HCT116 (cell line): ENCODE results near the gene TMEM178B. TPM values are rescaled to one million over a fixed set of nuclear protein-coding genes. Genes with fewer than 3 reads are reported as not detected.

Experiments
- ATAC-seq: fragments of 200-7000 bp; cut with Tn5 transposase; 2 replicates; pipeline ENCODE4 v1.9.1; 2020; ENCODE audit warnings: mild to moderate bottlenecking, moderate library complexity
- BruUV-seq: library from RNA; stranded (reverse); fragments of 400-500 nt; replicated peaks from 2 replicates; lab custom pipeline; 2021; lab: Mats Ljungman, UMichigan
- CTCF ChIA-PET: fragments of 300-600 bp; sonication (Branson Sonifier 250); formaldehyde crosslinking; loops from one replicate; lab custom pipeline; 2021; ENCODE audit warnings: antibody characterized with exemption; lab: Charles Lee
- POLR2A ChIA-PET: fragments of 300-600, 350-600 bp; sonication (Branson Sonifier 250); formaldehyde crosslinking; loops from one replicate; lab custom pipeline; 2021; ENCODE audit warnings: antibody characterized with exemption; lab: Charles Lee
- RAD21 ChIA-PET, 2 experiments: fragments of 300-600 bp; sonication (Branson Sonifier 250); formaldehyde crosslinking; loops; one replicate each; lab custom pipeline; 2023; ENCODE audit warnings: low total read pairs in 2 of 2; ENCODE audit not compliant: uncharacterized antibody in 2 of 2, unreplicated experiment in 2 of 2, low non-redundant PET in 1 of 2; lab: Charles Lee
- DNase-seq: peaks from one replicate; pipeline ENCODE4 v3.0.0-alpha.2; 2010; ENCODE audit warnings: low read depth, low spot score
- H2AFZ ChIP-seq: fragments of 200-600 bp; shearing (Covaris generic), sonication (generic); 2 replicates; pipeline ENCODE4 v1.6.1; 2017; ENCODE audit warnings: low read depth, mixed run types, mixed read lengths, antibody characterized with exemption, low read length; ENCODE audit not compliant: poor library complexity, severe bottlenecking
- H3K27ac ChIP-seq: 2 replicates; pipeline ENCODE4 v1.5.1; 2012; ENCODE audit warnings: low read depth, low read length
- H3K27me3 ChIP-seq: fragments of 200-600 bp; sonication (generic); 2 replicates; pipeline ENCODE4 v1.6.1; 2016; ENCODE audit warnings: mixed run types, low read length, mixed read lengths; ENCODE audit not compliant: insufficient read depth
- H3K36me3 ChIP-seq, 2 experiments: fragments of 200-500 bp in 1 of 2; fragments of 200-600 bp in 1 of 2; sonication (Bioruptor generic) in 1 of 2; sonication (generic) in 1 of 2; 2 replicates each; pipeline versions ENCODE4 v1.5.1 to v1.6.1; 2014 to 2016; ENCODE audit warnings: low read length in 2 of 2, inconsistent platforms in 1 of 2, mixed read lengths in 1 of 2, mixed run types in 1 of 2; ENCODE audit not compliant: insufficient read depth in 2 of 2, control insufficient read depth in 1 of 2
- H3K4me1 ChIP-seq, 2 experiments: fragments of 200-600 bp in 1 of 2; sonication (generic) in 1 of 2; 2 replicates each; pipeline versions ENCODE4 v1.5.1 to v1.6.1; 2012 to 2017; ENCODE audit warnings: low read length in 2 of 2, inconsistent platforms in 1 of 2, mild to moderate bottlenecking in 1 of 2, mixed read lengths in 1 of 2, mixed run types in 1 of 2, moderate library complexity in 1 of 2; ENCODE audit not compliant: insufficient read depth in 2 of 2, control insufficient read depth in 1 of 2
- H3K4me2 ChIP-seq: fragments of 200-600 bp; sonication (generic); 2 replicates; pipeline ENCODE4 v1.6.1; 2017; ENCODE audit warnings: mixed run types, low read length, mixed read lengths
- H3K4me3 ChIP-seq, 2 experiments: fragments of 200-600 bp in 1 of 2; sonication (generic) in 1 of 2; replicated peaks in 1 of 2; 2 replicates each; pipeline ENCODE4 v1.5.1; 2011 to 2016; ENCODE audit warnings: low read length in 2 of 2, control low read depth in 1 of 2, low read depth in 1 of 2, mild to moderate bottlenecking in 1 of 2, mixed read lengths in 1 of 2, mixed run types in 1 of 2
- H3K79me2 ChIP-seq: fragments of 200-600 bp; sonication (generic); 2 replicates; pipeline ENCODE4 v1.6.1; 2017; ENCODE audit warnings: mild to moderate bottlenecking, mixed run types, low read length, moderate library complexity, mixed read lengths; ENCODE audit not compliant: insufficient read depth
- H3K9ac ChIP-seq: fragments of 200-600 bp; sonication (generic); 2 replicates; pipeline ENCODE4 v1.6.1; 2016; ENCODE audit warnings: low read length, mixed read lengths
- H3K9me2 ChIP-seq: fragments of 200-600 bp; sonication (generic), shearing (Covaris generic); 2 replicates; pipeline ENCODE4 v1.6.1; 2017; ENCODE audit warnings: mixed run types, mild to moderate bottlenecking, moderate library complexity; ENCODE audit not compliant: insufficient read depth
- H3K9me3 ChIP-seq, 2 experiments: fragments of 200-500 bp in 1 of 2; fragments of 200-600 bp in 1 of 2; sonication (Bioruptor generic) in 1 of 2; sonication (generic) in 1 of 2; 2 replicates each; pipeline ENCODE4 v1.6.1; 2014 to 2017; ENCODE audit warnings: low read length in 2 of 2, mixed read lengths in 2 of 2, inconsistent platforms in 1 of 2, low read depth in 1 of 2, mild to moderate bottlenecking in 1 of 2, mixed run types in 1 of 2, moderate library complexity in 1 of 2; ENCODE audit not compliant: control insufficient read depth in 1 of 2, insufficient read depth in 1 of 2
- H4K20me1 ChIP-seq: fragments of 200-600 bp; sonication (generic), shearing (Covaris generic); 2 replicates; pipeline ENCODE4 v1.6.1; 2017; ENCODE audit warnings: mixed run types, mild to moderate bottlenecking, moderate library complexity; ENCODE audit not compliant: insufficient read depth
- ATF3 ChIP-seq: IDR thresholded peaks from 2 replicates; pipeline ENCODE4 v1.6.1; 2012
- CEBPB ChIP-seq: IDR thresholded peaks from 2 replicates; pipeline ENCODE4 v1.6.1; 2012; ENCODE audit warnings: low read depth
- CTCF ChIP-seq, 3 experiments: fragments of 200-600 bp in 1 of 3; sonication (generic) in 1 of 3; IDR thresholded peaks in 2 of 3; conservative IDR thresholded peaks in 1 of 3; 2 replicates each; pipeline ENCODE4 v1.5.1; 2012 to 2017; ENCODE audit warnings: low read depth in 2 of 3, low read length in 2 of 3, antibody characterized with exemption in 1 of 3, borderline replicate concordance in 1 of 3, control low read depth in 1 of 3, mild to moderate bottlenecking in 1 of 3, mixed read lengths in 1 of 3, mixed run types in 1 of 3, moderate library complexity in 1 of 3; ENCODE audit not compliant: insufficient read depth in 1 of 3
- EGR1 ChIP-seq: IDR thresholded peaks from 2 replicates; pipeline ENCODE4 v1.6.1; 2012; ENCODE audit warnings: low read depth
- EZH2 ChIP-seq: fragments of 200-600 bp; sonication (generic); IDR thresholded peaks from 2 replicates; pipeline ENCODE4 v1.6.1; 2017; ENCODE audit warnings: antibody characterized with exemption, mixed run types
- EZH2phosphoT487 ChIP-seq: fragments of 200-600 bp; IDR thresholded peaks from 2 replicates; pipeline ENCODE4 v1.6.1; 2018; ENCODE audit warnings: antibody characterized with exemption, borderline replicate concordance
- FOSL1 ChIP-seq: IDR thresholded peaks from 2 replicates; pipeline ENCODE4 v1.6.1; 2012; ENCODE audit warnings: low read depth
- JUND ChIP-seq: IDR thresholded peaks from 2 replicates; pipeline ENCODE4 v1.6.1; 2012
- MAX ChIP-seq: IDR thresholded peaks from 2 replicates; pipeline ENCODE4 v1.6.1; 2012
- POLR2A ChIP-seq: IDR thresholded peaks from 2 replicates; pipeline ENCODE4 v1.7.0; 2011; ENCODE audit warnings: borderline replicate concordance; ENCODE audit not compliant: insufficient read depth, insufficient read length; ENCODE audit errors: extremely low read depth
- REST ChIP-seq: IDR thresholded peaks from 2 replicates; pipeline ENCODE4 v1.6.1; 2012; ENCODE audit warnings: low read depth
- SP1 ChIP-seq: IDR thresholded peaks from 2 replicates; pipeline ENCODE4 v1.6.1; 2012; ENCODE audit warnings: low read depth
- SRF ChIP-seq: IDR thresholded peaks from 2 replicates; pipeline ENCODE4 v1.6.1; 2012; ENCODE audit warnings: low read depth
- TCF7L2 ChIP-seq: IDR thresholded peaks from 2 replicates; pipeline ENCODE4 v1.7.0; 2011; ENCODE audit warnings: borderline replicate concordance, inconsistent platforms; ENCODE audit not compliant: insufficient read depth, insufficient read length; ENCODE audit errors: extremely low read depth
- YY1 ChIP-seq: IDR thresholded peaks from 2 replicates; pipeline ENCODE4 v1.6.1; 2011; ENCODE audit warnings: low read length, low read depth, moderate library complexity, mild to moderate bottlenecking; ENCODE audit not compliant: insufficient replicate concordance; ENCODE audit errors: extremely low read depth
- ZBTB33 ChIP-seq: IDR thresholded peaks from 2 replicates; pipeline ENCODE4 v1.6.1; 2011; ENCODE audit warnings: mild to moderate bottlenecking, low read length, moderate library complexity; ENCODE audit not compliant: insufficient replicate concordance; ENCODE audit errors: extremely low read depth
- ZFX ChIP-seq: fragments of 450-650 bp; IDR thresholded peaks from 2 replicates; pipeline ENCODE4 v1.6.1; 2017
- ZNF274 ChIP-seq: fragments of 200-500 bp; sonication (Bioruptor generic); IDR thresholded peaks from 2 replicates; pipeline ENCODE4 v1.6.1; 2014; ENCODE audit warnings: mild to moderate bottlenecking, low read depth, low read length, inconsistent platforms
- intact Hi-C: fragments of 100-400 bp; cut with micrococcal nuclease; formaldehyde crosslinking; loops from 2 replicates; pipeline ENCODE4 v1.10.0; 2022
- total RNA-seq: library from RNA; stranded (reverse); gene quantifications from one replicate; pipeline ENCODE4 v1.2.1, GENCODE V29; 2021; ENCODE audit not compliant: unreplicated experiment

TMEM178B gene
- total RNA-seq, 1 experiment from 2014 or later, result 0.02 TPM

- no peaks in the 10 kb centered on the region for H3K27me3 ChIP-seq
- no peak overlapping the region for H3K4me2 ChIP-seq
- H3K79me2 ChIP-seq, result no peaks in the 10 kb centered on the region
- H3K9ac ChIP-seq, result no peak overlapping the region
- POLR2A ChIA-PET, result no interaction called here
- ATAC-seq (no peak), DNase-seq (no peak)
- H3K27ac ChIP-seq, result no peak overlapping the region
- H3K4me1 ChIP-seq, result peaks cover 6 to 10% of the 10 kb centered on the region in 2 experiments; a peak in 3 of 4 replicates
- RAD21 ChIA-PET, result no interaction called here
- no peaks in the 10 kb centered on the region for H3K9me3 ChIP-seq
- BruUV-seq, result no TSS peak
- intact Hi-C loops, result no loop called here
- H3K9me2 ChIP-seq, result no peaks in the 10 kb centered on the region
- CTCF ChIA-PET, result no interaction called here
- H3K36me3 ChIP-seq, result no peaks in the 10 kb centered on the region
- H2AFZ ChIP-seq, result no peak overlapping the region
- no peak overlapping the region for H3K4me3 ChIP-seq
- TF ChIP-seq POLR2A (no peak), FOSL1 (no peak), EZH2phosphoT487 (no peak), CTCF (IDR thresholded peaks at IDR 0.05 in 2 of 3, conservative IDR thresholded peaks at IDR 0.05 in 1 of 3; ENCODE audit: borderline replicate concordance in 1 of 3, insufficient read depth in 1 of 3, low read depth in 2 of 3, low read length in 2 of 3) (no peak), ATF3 (no peak), ZNF274 (no peak), SRF (no peak), YY1 (no peak), REST (no peak), EZH2 (no peak), JUND (no peak), CEBPB (no peak), ZFX (no peak), MAX (no peak), TCF7L2 (no peak), ZBTB33 (no peak), SP1 (no peak), EGR1 (no peak)
- H4K20me1 ChIP-seq, result no peaks in the 10 kb centered on the region
Observed at GRCh38 chr7:141156407-141156806, 82.5 kb downstream of the TMEM178B start.
